CD4-positive, CD25-positive, alpha-beta regulatory T cell (primary cell): ENCODE data around the gene SGCE. TPM values are rescaled to one million over a fixed set of nuclear protein-coding genes. Genes with fewer than 3 reads are reported as not detected.

Experiments
- ATAC-seq, 2 donors: fragments of 150-1000 bp; cut with Tn5 transposase; one replicate each; pipeline ENCODE4 v1.10.0; 2021; ENCODE audit warnings: low read depth in 2 of 2, moderate number of reproducible peaks in 2 of 2, moderate library complexity in 1 of 2
- DNase-seq, 3 donors: peaks; one replicate each; pipeline versions ENCODE4 v3.0.0 to v3.0.0-alpha.2; 2012 to 2022; ENCODE audit warnings: mixed read lengths in 1 of 3
- H3K27ac ChIP-seq: one replicate; pipeline ENCODE4 v1.7.0; 2013; ENCODE audit warnings: mild to moderate bottlenecking, low read length; ENCODE audit not compliant: insufficient read depth, poor library complexity, severe bottlenecking
- H3K27me3 ChIP-seq: one replicate; pipeline ENCODE4 v1.7.0; 2013; ENCODE audit warnings: low read length; ENCODE audit not compliant: control insufficient read depth, insufficient read depth
- H3K36me3 ChIP-seq: one replicate; pipeline ENCODE4 v1.7.0; 2013; ENCODE audit warnings: mild to moderate bottlenecking, low read length, moderate library complexity; ENCODE audit not compliant: control insufficient read depth, insufficient read depth
- H3K4me1 ChIP-seq: 2 replicates; pipeline ENCODE4 v1.7.0; 2013; ENCODE audit warnings: mild to moderate bottlenecking, low read length; ENCODE audit not compliant: insufficient read depth, control insufficient read depth, poor library complexity, severe bottlenecking
- H3K4me3 ChIP-seq: one replicate; pipeline ENCODE4 v1.7.0; 2013; ENCODE audit warnings: low read depth, mild to moderate bottlenecking, low read length, moderate library complexity
- H3K9me3 ChIP-seq, 2 experiments: 1 replicate in 1 of 2; 2 replicates in 1 of 2; pipeline ENCODE4 v1.7.0; 2013; ENCODE audit warnings: low read length in 2 of 2, mild to moderate bottlenecking in 1 of 2, moderate library complexity in 1 of 2; ENCODE audit not compliant: control insufficient read depth in 2 of 2
- H3K27ac Mint-ChIP-seq, 3 donors: one replicate each; pipeline ENCODE4 v1.8.0; 2020 to 2022; ENCODE audit warnings: mild to moderate bottlenecking in 3 of 3, mixed read lengths in 3 of 3, moderate library complexity in 2 of 3
- H3K27me3 Mint-ChIP-seq: one replicate; pipeline ENCODE4 v1.8.0; 2022; ENCODE audit warnings: mild to moderate bottlenecking, mixed read lengths
- H3K36me3 Mint-ChIP-seq: one replicate; pipeline ENCODE4 v1.8.0; 2020; ENCODE audit warnings: mixed read lengths
- H3K4me1 Mint-ChIP-seq, 4 donors: one replicate each; pipeline ENCODE4 v1.8.0; 2020 to 2022; ENCODE audit warnings: mixed read lengths in 4 of 4, mild to moderate bottlenecking in 1 of 4
- H3K4me3 Mint-ChIP-seq, 4 donors: one replicate each; pipeline ENCODE4 v1.8.0; 2020 to 2022; ENCODE audit warnings: mild to moderate bottlenecking in 4 of 4, mixed read lengths in 4 of 4, moderate library complexity in 3 of 4
- H3K9me3 Mint-ChIP-seq, 7 donors: one replicate each; pipeline ENCODE4 v1.8.0; 2020 to 2022; ENCODE audit warnings: mixed read lengths in 7 of 7, mild to moderate bottlenecking in 3 of 7, moderate library complexity in 2 of 7
- polyA plus RNA-seq, 4 donors: library from polyadenylated mRNA; unstranded; fragments of 300-500 nt; fragmentation: Illumina TruSeq; gene quantifications; one replicate each; pipeline ENCODE4 v1.2.3, GENCODE V29; 2021
- total RNA-seq: library from RNA; stranded (reverse); gene quantifications from one replicate; pipeline ENCODE4 v1.2.3, GENCODE V29; 2022

Gene SGCE
- total and polyA plus RNA-seq, 5 donors from 2014 or later, result 0.14 to 1.8 (median 1.0) TPM; not detected in 1

GRCh38 chr7:94600267-94600666 lies 55.7 kb downstream of the SGCE start:
- Histone ChIP-seq H3K27ac (no peak overlapping the region), H3K9me3 (no peaks in the 10 kb centered on the region), H3K4me3 (no peak overlapping the region), H3K27me3 (no peaks in the 10 kb centered on the region), H3K36me3 (no peaks in the 10 kb centered on the region), H3K4me1 (no peaks in the 10 kb centered on the region)
- DNase-seq (no peak), ATAC-seq (no peak)
- Mint-ChIP-seq H3K27me3 (no peaks in the 10 kb centered on the region), H3K9me3 (peaks cover 0 to 4% (median 0%) of the 10 kb centered on the region in 7 donors), H3K4me3 (no peak overlapping the region), H3K4me1 (no peaks in the 10 kb centered on the region), H3K27ac (no peak overlapping the region), H3K36me3 (no peaks in the 10 kb centered on the region)

- ATAC-seq (no peak), DNase-seq (no peak)
- no peaks in the 10 kb centered on the region for H3K4me1 Mint-ChIP-seq
- H3K9me3 Mint-ChIP-seq, result peaks cover 0 to 1% (median 0%) of the 10 kb centered on the region in 7 donors
- no peaks in the 10 kb centered on the region for H3K27me3 ChIP-seq
- H3K36me3 Mint-ChIP-seq, result no peaks in the 10 kb centered on the region
- no peaks in the 10 kb centered on the region for H3K4me1 ChIP-seq
- no peak overlapping the region for H3K27ac Mint-ChIP-seq
- H3K27me3 Mint-ChIP-seq, result no peaks in the 10 kb centered on the region
- H3K27ac ChIP-seq, result no peak overlapping the region
- no peak overlapping the region for H3K4me3 ChIP-seq
- no peaks in the 10 kb centered on the region for H3K9me3 ChIP-seq
- no peaks in the 10 kb centered on the region for H3K36me3 ChIP-seq
- H3K4me3 Mint-ChIP-seq, result no peak overlapping the region
These were observed 60.2 kb downstream of the SGCE start for GRCh38 chr7:94595717-94596116.

GRCh38 chr7:94594882-94595281 lies 61.1 kb downstream of the SGCE start:
- Mint-ChIP-seq H3K36me3 (no peaks in the 10 kb centered on the region), H3K27me3 (no peaks in the 10 kb centered on the region), H3K4me1 (no peaks in the 10 kb centered on the region), H3K9me3 (peaks cover 0 to 1% (median 0%) of the 10 kb centered on the region in 7 donors), H3K27ac (no peak overlapping the region), H3K4me3 (no peak overlapping the region)
- DNase-seq (no peak), ATAC-seq (no peak)
- no peaks in the 10 kb centered on the region for H3K36me3 ChIP-seq
- no peak overlapping the region for H3K4me3 ChIP-seq
- H3K9me3 ChIP-seq, result no peaks in the 10 kb centered on the region
- H3K27ac ChIP-seq, result no peak overlapping the region
- no peaks in the 10 kb centered on the region for H3K27me3 ChIP-seq
- H3K4me1 ChIP-seq, result no peaks in the 10 kb centered on the region

- Mint-ChIP-seq H3K4me1 (no peaks in the 10 kb centered on the region), H3K9me3 (peaks cover 0 to 3% (median 0%) of the 10 kb centered on the region in 7 donors), H3K27me3 (no peaks in the 10 kb centered on the region), H3K27ac (no peak overlapping the region), H3K4me3 (no peak overlapping the region), H3K36me3 (peaks cover 8% of the 10 kb centered on the region)
- DNase-seq (no peak), ATAC-seq (peak in 1 of 2 donors; percentile 31)
- no peak overlapping the region for H3K27ac ChIP-seq
- H3K4me1 ChIP-seq, result no peaks in the 10 kb centered on the region
- no peaks in the 10 kb centered on the region for H3K27me3 ChIP-seq
- H3K9me3 ChIP-seq, result no peaks in the 10 kb centered on the region
- no peaks in the 10 kb centered on the region for H3K36me3 ChIP-seq
- H3K4me3 ChIP-seq, result no peak overlapping the region
These were observed 64.8 kb downstream of the SGCE start for GRCh38 chr7:94591176-94591575.

- no peaks in the 10 kb centered on the region for H3K27me3 ChIP-seq
- Mint-ChIP-seq H3K36me3 (peaks cover 13% of the 10 kb centered on the region), H3K9me3 (peaks cover 0 to 3% (median 0%) of the 10 kb centered on the region in 7 donors), H3K27me3 (no peaks in the 10 kb centered on the region), H3K27ac (no peak overlapping the region), H3K4me1 (no peaks in the 10 kb centered on the region), H3K4me3 (no peak overlapping the region)
- H3K9me3 ChIP-seq, result no peaks in the 10 kb centered on the region
- H3K27ac ChIP-seq, result no peak overlapping the region
- H3K4me3 ChIP-seq, result no peak overlapping the region
- H3K36me3 ChIP-seq, result no peaks in the 10 kb centered on the region
- H3K4me1 ChIP-seq, result no peaks in the 10 kb centered on the region
- no peak for ATAC-seq
- DNase-seq, result no peak
These were observed 65.3 kb downstream of the SGCE start for GRCh38 chr7:94590526-94591162.

GRCh38 chr7:94588075-94588474 lies 67.9 kb downstream of the SGCE start:
- Mint-ChIP-seq H3K4me3 (no peak overlapping the region), H3K36me3 (peaks cover 15% of the 10 kb centered on the region), H3K27ac (peak overlapping the region in 1 of 3 donors; percentile 12), H3K4me1 (no peaks in the 10 kb centered on the region), H3K27me3 (no peaks in the 10 kb centered on the region), H3K9me3 (peaks cover 0 to 3% (median 0%) of the 10 kb centered on the region in 7 donors)
- no peaks in the 10 kb centered on the region for H3K4me1 ChIP-seq
- DNase-seq (no peak), ATAC-seq (no peak)
- no peak overlapping the region for H3K4me3 ChIP-seq
- no peaks in the 10 kb centered on the region for H3K27me3 ChIP-seq
- no peaks in the 10 kb centered on the region for H3K36me3 ChIP-seq
- H3K9me3 ChIP-seq, result no peaks in the 10 kb centered on the region
- H3K27ac ChIP-seq, result no peak overlapping the region

GRCh38 chr7:94584113-94584512 lies 71.8 kb downstream of the SGCE start:
- Mint-ChIP-seq H3K27ac (no peak overlapping the region), H3K27me3 (no peaks in the 10 kb centered on the region), H3K9me3 (peaks cover 0 to 6% (median 2%) of the 10 kb centered on the region in 7 donors), H3K4me1 (peaks cover 0 to 6% (median 3%) of the 10 kb centered on the region in 4 donors), H3K36me3 (peaks cover 31% of the 10 kb centered on the region), H3K4me3 (no peak overlapping the region)
- H3K4me3 ChIP-seq, result no peak overlapping the region
- no peaks in the 10 kb centered on the region for H3K4me1 ChIP-seq
- DNase-seq, result no peak
- H3K9me3 ChIP-seq, result no peaks in the 10 kb centered on the region
- no peak overlapping the region for H3K27ac ChIP-seq
- peaks cover 4% of the 10 kb centered on the region for H3K36me3 ChIP-seq
- H3K27me3 ChIP-seq, result no peaks in the 10 kb centered on the region
- no peak for ATAC-seq

GRCh38 chr7:94580601-94581000 lies 75.3 kb downstream of the SGCE start:
- Mint-ChIP-seq H3K36me3 (peaks cover 46% of the 10 kb centered on the region), H3K4me1 (peaks cover 0 to 10% (median 3%) of the 10 kb centered on the region in 4 donors), H3K4me3 (no peak overlapping the region), H3K27me3 (no peaks in the 10 kb centered on the region), H3K9me3 (peaks cover 1 to 11% (median 5%) of the 10 kb centered on the region in 7 donors), H3K27ac (no peak overlapping the region)
- no peaks in the 10 kb centered on the region for H3K27me3 ChIP-seq
- DNase-seq (no peak), ATAC-seq (no peak)
- H3K27ac ChIP-seq, result no peak overlapping the region
- no peak overlapping the region for H3K4me3 ChIP-seq
- peaks cover 3 to 7% of the 10 kb centered on the region in 2 experiments for H3K9me3 ChIP-seq
- peaks cover 20% of the 10 kb centered on the region for H3K36me3 ChIP-seq
- no peaks in the 10 kb centered on the region for H3K4me1 ChIP-seq
